Inflammatory macrophage treated with lipopolysaccharide for 1 hour (primary cell): Measurements from ENCODE around the gene HERPUD1.
A peak's percentile ranks its signal among the peaks of the same experiment; 100 is the strongest.
"Not testable (repeated sequence)": the region's sequence is repeated elsewhere in the genome, so short reads cannot be mapped to it uniquely, and the experiment has no call there.

Experiments
- DNase-seq, 2 donors: peaks; one replicate each; pipeline ENCODE4 v3.0.0-alpha.2; 2020 to 2022

Gene HERPUD1

DNA sequence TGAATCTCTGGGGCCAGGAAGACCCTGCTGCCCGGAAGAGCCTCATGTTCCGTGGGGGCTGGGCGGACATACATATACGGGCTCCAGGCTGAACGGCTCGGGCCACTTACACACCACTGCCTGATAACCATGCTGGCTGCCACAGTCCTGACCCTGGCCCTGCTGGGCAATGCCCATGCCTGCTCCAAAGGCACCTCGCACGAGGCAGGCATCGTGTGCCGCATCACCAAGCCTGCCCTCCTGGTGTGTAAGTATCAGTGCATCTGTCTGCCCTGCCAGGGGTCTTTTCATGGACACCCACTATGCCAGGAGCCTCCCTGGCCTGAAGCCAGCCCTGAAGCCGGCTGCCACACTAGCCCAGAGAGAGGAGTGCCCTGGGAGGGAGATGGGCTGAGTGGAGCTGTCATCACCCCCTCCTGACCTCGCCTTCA, 29.9 kb downstream of the HERPUD1 start, which contains the start of gene CETP:
TSS of gene CETP (plus strand) at position 100 of the 431 bp plus-strand sequence. CDS start at position 130, 30 bp downstream.
- no peak for DNase-seq

DNA sequence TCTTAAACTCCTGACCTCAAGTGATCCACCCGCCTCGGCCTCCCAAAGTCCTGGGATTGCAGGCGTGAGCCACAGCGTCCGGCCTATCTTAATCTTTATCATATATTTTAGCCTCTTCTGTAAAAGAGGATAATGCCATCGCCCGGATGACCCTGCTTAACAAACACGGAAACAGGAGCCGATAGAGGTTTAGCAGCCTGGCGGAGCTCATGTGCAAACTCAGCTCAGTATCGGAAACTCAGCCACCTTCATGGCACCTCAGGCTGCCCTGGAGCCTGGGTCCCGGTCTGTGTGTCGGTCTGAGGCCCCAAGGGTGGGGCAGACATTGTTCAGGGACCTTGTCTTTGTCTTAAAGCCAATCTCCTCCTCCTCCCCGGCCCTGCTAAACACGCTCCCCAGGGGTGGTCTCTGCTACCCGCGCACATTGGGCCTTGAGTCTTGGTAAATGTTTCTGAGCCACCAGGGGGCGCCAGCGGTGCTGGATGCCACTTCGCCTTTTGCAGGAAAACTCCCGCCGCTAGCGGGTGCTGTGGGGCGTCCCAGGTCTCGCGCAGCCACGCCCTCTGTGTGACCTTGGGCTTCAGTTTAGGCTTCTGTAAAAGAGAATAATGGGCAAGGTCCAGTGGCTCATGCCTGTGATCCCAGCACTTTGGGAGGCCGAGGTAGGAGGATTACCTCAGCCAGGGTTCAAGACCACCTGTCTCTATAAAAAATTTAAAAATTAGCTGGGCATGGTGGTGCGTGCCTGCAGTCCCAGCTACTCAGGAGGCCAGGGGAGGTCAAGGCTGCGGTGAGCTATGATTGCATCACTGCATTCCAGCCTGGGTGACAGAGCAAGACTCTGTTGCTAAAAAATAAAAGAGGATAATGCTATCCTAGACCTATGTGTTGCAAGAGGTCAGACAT, 32.6 kb downstream of the HERPUD1 start:
- peak; percentile 80 to 96 for DNase-seq

DNA sequence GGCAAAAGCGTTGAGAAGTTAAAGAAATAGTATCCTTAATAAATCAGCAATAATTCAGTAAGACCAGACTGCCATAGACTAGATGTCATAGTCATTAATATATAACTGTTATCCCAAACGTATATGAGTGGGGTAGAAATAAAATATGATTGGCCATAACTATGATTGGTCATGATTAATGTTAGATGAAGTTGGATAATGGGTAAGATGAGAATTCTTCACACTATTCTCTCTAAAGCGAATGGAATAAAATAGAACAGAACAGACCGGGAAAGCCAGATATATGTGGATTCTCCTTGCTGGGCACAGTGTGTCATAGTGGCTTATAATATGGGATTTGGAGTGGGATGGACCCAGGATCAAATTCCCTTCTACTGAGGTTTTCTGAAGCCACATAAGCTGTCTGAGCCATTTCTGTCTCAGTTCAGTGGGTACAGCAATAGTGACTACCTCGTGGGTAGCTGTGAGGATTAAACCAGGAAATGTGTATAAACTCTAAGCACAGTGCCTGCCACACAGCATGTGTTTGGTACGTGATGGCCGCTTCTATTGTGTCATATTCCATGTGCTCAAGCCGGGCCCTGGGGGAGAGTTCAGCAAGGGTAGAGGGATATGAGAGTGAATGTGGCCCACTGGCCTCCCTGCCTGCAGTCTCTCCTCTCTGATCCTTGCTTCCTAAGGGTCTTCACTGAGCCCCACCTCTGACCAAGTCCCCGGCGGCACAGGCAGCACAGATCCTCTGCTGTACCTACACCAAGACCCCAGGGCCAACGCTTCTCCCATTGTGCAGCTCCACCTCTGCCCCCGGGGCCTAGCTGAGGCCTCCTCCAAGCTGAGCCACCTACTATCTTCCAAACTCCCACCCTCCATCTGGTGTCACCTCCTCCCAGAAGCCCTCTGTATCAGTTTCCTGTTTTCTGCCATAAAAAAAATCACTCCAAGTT, 33.5 kb downstream of the HERPUD1 start:
- DNase-seq = peak in 1 of 2 donors; percentile 44

DNA sequence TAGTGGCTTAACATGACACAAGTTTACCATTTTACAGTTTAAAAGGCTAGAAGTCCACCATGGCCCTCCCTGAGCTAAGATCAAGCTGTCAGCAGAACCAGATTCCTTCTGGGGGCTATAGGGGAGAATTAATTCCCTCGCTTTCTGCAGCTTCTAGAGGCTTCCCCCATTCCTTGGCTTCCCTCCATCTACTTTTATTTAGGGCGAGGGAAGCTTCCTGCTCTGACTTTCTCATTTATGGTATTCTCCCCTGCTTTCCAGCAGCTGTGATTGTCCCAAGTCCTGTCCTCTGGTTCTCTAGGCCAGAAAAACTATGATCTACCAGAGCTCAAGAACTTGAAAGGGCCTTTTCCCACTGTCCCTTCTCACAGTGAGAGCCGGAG, 34.1 kb downstream of the HERPUD1 start:
- no peak for DNase-seq

DNA sequence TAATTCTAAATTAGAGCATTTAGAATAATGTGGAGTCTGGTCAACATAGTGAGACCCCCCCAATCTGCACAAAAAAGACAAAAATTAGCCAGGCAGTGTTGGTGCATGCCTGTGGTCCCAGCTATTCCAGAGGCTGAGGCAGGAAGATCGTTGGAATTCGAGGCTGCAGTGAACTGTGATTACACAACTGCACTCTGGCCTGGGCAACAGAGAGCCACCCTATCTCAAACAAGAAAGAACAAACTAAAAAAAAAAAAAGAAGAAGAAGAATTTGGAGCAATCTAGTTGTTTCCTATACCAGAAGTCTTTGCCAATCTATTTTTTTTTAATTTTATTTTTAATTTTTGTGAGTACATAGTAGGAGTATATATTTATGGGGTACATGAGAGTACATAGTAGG, 35.8 kb downstream of the HERPUD1 start:
- no peak for DNase-seq

DNA sequence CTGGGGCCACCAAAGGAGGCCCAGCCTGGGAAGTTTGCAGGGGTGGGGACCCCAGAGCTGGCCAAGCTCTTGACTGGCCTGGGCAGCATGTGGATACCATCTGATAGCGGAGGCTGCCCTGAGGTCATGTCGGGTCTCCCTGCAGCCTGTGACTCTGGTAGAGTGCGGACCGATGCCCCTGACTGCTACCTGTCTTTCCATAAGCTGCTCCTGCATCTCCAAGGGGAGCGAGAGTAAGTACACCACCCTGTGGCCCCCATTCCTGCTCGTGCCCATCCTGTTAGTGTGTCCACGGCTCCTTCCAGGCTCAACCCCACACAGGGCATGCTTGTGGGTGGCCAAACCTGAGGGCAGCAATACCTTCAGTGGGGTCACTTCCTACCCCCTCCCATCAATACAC, 37.8 kb downstream of the HERPUD1 start:
- no peak for DNase-seq

DNA sequence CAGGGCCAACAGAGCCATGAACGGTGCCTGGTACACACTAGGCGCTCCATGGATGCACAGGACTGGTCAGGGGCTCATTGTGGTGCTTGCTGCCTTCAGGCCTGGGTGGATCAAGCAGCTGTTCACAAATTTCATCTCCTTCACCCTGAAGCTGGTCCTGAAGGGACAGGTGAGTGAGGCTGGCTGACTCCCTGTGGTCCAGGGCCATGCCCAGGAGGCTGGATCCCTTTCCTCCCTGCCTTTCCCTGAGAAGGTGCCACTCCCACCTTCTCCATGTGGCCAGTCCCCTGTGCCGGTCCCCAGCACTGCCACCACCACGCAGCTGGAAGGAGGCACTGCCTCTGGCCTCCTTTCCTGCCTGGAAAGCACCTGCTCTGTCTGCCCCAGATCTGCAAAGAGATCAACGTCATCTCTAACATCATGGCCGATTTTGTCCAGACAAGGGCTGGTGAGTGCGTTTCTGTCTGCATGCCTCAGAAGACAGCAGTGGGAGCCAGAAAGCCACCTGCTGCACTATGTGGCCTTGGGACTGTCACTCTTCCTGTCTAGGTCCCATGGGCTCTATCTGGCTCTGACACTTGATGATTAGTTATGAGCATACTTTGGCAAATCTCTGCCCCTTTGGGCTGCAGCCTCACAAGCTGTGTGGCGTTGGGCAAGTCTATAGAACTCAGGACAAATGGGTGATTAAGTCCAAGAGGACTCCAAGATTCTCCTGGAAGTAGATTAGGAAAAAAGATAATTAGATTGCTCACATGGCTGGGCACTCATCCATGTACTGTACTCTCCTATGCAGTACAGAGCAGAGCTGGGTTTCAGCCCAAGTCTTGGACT, 39.2 kb downstream of the HERPUD1 start:
- no peak for DNase-seq

DNA sequence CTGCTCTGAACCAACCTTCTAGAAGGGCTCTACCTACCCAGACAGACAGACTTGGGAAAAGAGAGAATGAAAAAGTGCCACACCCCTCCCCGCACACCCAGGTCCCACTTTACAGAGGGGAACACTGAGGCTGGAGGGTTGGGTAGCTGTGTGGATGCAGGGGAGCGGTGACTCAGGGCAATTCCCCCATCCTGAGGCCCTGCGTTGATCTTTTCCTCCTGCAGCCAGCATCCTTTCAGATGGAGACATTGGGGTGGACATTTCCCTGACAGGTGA, 39.8 kb downstream of the HERPUD1 start:
- DNase-seq = no peak

DNA sequence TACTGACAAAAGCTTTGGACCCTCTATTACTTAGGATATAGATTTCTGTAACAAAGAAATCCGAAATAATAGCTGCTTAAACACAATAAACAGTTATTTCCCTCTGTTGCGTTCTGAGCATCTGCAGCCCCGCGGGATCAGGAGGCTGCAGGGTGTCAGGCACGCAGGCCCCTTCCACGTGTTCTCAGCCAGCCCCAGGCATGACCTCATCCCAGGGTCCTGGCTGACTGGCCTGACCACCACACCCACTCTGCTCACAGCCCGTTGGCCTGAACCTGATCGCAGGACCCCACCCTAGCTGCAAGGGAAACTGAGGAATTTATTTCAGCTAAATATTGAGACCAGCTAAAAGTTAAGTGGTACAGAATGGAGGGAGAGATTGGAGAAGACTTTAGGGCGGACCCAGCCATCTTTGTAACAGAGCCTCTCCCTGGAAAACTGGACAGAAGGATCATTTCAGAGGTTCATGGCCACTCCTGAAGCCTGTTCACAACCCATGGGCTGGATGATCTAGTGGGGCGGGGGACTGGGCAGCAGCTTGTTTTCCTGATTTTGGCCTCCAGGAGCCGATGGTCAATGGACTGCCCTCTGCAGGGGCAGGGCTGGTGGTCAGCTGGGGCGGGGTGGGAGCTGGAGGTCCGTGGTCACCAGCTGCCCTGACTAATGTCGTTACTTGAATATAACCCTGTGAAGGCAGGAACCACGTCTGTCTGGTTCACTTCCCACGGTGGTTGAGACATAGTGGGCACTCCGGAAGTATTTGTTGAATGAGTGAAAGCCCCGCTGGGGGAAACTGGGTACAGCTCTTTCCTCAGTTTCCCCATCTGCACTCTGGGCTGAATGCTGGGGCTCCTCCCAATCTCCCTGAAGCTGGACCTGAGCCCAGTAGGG, 40.7 kb downstream of the HERPUD1 start:
- peak; percentile 18 to 54 for DNase-seq

DNA sequence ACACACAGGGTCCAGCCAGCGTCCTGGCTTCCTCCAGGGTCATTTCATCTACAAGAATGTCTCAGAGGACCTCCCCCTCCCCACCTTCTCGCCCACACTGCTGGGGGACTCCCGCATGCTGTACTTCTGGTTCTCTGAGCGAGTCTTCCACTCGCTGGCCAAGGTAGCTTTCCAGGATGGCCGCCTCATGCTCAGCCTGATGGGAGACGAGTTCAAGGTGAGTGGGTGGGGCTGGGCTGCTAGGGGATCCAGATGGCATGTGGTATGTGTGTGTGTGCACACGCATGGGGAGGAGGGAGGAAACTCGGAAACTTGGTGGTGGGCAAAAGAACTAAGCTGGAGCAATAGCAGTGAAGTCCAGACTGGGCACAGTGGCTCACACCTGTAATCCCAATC, 41.4 kb downstream of the HERPUD1 start:
- no peak for DNase-seq

DNA sequence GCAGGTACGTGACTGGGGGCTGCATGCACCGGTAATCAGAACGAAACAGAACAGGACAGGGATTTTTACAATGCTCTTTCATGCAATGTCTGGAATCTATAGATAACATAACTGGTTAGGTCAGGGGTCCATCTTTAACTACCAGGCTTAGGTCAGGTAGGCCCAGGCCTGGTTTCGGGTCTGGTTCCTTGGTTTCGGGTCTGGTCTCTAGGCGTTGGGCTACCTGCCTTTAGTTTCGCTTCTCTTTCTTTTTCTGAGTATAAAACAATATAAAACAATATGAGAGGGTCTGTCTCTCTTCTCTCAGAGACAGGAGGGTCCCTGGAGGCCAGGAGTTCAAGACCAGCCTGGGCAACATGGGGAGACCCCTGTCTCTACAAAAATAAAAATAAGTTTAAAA, 42.0 kb downstream of the HERPUD1 start:
- not testable (repeated sequence) for DNase-seq

DNA sequence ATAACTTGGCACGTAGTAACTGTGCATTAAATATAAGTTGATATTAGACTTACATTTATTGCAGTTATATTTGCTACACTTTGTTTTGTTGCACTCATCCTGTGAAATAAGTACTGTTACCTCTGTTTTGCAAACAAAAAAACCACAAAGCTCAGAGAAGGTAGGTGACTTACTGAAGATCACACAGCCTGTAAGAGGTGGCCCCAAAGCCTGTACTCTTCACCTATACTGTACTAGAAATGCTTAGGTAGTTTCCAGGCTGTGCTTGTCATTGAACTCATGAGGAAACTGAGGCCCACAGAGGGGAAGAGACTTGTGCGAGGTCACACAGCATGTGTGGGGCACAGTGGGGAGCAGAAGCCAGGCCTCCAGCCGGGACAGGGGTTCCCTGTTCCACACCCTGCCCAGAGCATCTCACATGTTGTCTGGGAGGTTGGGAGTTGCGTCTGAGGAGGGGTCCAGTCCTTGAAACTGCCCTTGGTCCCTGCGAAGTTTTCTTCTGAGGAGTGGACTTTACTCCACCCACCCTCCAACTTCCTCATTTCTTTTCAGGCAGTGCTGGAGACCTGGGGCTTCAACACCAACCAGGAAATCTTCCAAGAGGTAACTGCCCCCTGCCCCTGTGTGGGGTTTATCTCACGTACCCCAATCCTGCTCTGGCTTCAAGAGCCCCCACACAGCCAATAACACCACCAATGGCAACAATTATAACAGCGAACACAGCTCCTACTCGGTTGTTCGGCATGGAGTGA, 42.8 kb downstream of the HERPUD1 start:
- no peak for DNase-seq

DNA sequence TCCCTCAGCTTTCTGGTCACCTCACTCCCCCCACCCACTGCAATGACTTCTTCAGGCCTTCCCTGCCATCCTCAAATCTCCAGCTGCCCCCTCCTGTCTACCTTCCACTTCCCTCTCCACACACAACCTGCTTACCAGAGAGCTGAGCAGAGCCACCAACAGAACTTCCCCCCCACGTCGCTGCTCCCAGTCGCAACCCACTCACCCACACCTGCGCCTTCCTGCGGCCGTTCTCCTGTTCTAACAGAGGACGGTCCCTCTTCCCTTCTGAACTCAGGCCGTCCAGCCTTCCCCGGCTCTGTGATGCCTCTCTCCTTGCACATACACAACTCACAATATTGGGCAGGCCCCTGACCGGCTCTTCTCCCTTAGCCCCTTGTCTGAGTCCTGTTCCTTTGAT, 43.8 kb downstream of the HERPUD1 start:
- DNase-seq = no peak

DNA sequence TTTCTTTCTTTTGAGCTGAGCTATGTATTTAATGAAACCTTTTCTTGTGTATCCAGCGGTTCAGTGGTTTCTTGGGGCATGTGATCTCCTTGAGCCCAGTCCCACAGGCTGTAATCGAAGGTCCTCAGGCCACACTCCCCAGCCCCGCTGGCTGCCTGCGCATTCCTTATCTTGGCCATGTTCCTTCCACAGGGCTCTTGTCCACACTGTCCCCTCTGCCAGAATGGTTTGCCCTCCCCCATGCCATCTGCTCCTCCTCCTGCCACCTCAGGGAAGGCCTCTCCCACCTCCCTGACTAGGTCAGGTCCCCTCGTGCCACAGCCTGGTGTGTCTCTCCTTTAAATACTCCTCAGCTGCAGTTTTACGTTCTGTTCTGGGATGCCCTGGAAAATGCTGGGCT, 45.3 kb downstream of the HERPUD1 start:
- no peak for DNase-seq

DNA sequence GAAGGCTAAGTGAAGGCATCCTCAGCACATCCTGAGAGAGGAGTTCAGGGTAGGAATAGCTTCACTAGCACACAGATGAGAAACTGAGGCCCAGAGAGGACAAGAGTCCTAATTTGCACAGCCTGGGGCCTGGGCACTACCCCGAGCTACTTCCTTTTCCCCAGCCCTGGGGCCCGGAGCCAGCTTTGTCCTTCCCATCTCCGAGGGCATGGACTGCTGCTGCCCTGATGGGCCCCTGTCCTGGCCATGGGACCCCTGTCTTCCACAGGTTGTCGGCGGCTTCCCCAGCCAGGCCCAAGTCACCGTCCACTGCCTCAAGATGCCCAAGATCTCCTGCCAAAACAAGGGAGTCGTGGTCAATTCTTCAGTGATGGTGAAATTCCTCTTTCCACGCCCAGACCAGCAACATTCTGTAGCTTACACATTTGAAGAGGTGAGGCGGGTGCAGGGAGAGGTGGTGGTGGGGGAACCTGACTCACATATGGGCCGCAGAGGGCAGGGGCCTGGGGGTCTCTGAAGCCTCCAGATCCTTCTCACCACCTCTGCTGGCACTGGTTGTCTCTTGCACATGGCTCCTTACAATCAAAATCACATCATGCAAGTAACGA, 46.0 kb downstream of the HERPUD1 start:
- no peak for DNase-seq

DNA sequence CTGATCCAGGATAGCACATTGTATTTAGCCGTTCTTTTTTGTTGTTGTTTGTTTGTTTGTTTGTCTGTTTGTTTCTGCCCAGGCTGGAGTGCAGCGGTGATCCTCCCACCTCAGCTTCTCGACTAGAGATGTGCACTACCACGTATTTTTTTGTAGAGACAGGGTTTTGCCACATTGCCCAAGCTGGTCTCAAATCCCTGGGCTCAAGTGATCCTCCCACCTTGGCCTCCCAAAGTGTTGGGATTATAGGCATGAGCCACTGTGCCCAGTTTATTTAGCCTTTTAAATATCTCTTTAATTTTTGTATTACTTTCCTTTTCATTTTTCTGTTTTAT, 48.2 kb downstream of the HERPUD1 start:
- DNase-seq = no peak

DNA sequence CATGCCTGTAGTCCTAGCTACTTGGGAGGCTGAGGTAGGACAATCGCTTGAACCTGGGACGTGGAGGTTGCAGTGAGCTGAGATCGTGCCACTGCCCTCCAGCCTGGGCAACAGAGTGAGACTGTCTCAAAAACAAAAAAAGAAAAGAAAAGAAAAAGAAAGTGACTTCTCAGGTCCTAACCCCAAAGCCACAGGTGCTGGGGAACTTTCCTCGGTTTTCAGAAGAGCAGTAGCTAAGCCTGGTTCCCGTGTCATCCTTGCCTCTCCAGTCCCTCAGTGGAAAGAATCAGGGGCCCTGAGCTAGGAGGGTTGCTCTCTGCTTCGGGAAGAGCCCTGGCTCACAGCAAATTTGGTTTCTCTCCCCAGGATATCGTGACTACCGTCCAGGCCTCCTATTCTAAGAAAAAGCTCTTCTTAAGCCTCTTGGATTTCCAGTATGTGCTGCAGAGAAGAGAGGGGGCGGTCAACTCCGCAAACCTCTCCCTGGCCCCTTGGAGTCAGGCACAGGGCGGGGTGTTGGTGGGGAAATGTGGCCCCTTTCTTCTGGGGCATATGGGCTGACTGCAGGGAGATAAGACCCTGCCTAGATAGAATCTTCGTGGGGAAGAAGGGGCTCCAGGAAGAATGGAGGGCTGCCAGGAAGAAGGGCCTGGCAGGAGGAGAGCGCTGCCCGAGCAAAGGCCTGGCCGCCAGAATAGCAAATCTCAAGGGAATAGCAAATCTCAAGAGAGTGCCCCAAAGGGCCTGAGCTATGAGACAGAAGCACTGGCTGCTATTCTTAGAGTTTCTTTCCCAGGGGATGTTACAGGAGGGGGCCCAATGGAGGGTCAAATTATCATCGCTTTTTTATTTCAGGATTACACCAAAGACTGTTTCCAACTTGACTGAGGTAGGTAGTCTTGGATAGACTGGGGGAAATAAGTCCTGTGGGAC, 49.1 kb downstream of the HERPUD1 start:
- DNase-seq = no peak

DNA sequence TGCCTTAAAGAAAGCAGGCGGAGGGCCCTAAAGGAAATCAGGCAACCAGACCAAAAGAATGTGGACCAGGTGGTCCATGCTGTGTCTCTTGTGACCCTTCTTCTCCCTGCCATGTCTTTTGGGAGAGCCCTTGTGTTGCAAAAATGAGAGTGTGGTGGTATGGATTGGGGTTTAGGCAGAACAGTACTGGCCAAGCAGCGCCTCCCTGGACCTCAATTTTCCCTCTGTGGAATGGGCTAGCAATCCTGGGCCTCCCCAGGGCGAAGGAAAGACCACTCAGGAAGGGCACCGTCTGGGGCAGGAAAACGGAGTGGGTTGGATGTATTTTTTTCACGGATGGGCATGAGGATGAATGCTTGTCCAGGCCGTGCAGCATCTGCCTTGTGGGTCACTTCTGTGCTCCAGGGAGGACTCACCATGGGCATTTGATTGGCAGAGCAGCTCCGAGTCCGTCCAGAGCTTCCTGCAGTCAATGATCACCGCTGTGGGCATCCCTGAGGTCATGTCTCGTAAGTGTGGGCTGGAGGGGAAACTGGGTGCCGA, 49.9 kb downstream of the HERPUD1 start:
- no peak for DNase-seq

DNA sequence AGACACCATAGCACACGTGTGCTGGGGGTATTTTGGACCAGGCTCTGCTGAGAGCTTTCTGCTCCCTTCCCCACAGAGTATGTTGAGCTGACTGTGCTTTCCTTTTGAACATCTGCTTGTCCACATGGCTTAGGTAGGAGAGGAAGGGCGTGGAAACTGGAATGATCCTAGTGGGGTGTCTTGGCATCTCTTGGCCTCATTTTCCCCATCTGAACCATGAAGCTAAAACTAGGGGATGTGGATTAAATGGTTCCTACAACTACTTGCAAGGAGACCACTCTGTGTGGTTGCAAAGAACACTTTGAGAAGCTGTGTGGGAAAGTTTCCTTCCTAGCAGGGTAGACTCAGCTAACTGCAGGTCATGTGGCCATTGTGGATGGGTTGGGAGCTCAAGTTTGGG, 50.8 kb downstream of the HERPUD1 start:
- no peak for DNase-seq
